Activated CD8-positive, alpha-beta memory T cell treated with anti-CD3 and anti-CD28 coated beads for 24 hours (primary cell): ENCODE results near the gene SYCP1.
"Not testable (repeated sequence)": the region's sequence is repeated elsewhere in the genome, so short reads cannot be mapped to it uniquely, and the experiment has no call there.

Source experiments
- DNase-seq: peaks from one replicate; pipeline ENCODE4 v3.0.0-alpha.2; 2020

The SYCP1 gene

GRCh38 chr1:114982251-114982650, 127.6 kb downstream of the SYCP1 start:
- DNase-seq: no peak

GRCh38 chr1:114986286-114986685, 131.6 kb downstream of the SYCP1 start:
- DNase-seq: no peak

GRCh38 chr1:114988095-114988494, 133.4 kb downstream of the SYCP1 start:
- DNase-seq: no peak

- no peak for DNase-seq
Measured at GRCh38 chr1:114997510-114998289, 143.0 kb downstream of the SYCP1 start.

- no peak for DNase-seq
Measured at GRCh38 chr1:115006191-115006590, 151.5 kb downstream of the SYCP1 start.

- no peak for DNase-seq
Measured at GRCh38 chr1:115012006-115012405, 157.3 kb downstream of the SYCP1 start.

- DNase-seq: no peak
Measured at GRCh38 chr1:115012434-115012833, 157.8 kb downstream of the SYCP1 start.

GRCh38 chr1:115013792-115014191, 159.1 kb downstream of the SYCP1 start:
- no peak for DNase-seq

GRCh38 chr1:115019549-115019948, 164.9 kb downstream of the SYCP1 start:
- not testable (repeated sequence) for DNase-seq

- DNase-seq: no peak
Measured at GRCh38 chr1:115021145-115021544, 166.5 kb downstream of the SYCP1 start.

GRCh38 chr1:115023593-115023992, 168.9 kb downstream of the SYCP1 start:
- no peak for DNase-seq

GRCh38 chr1:115029526-115029925, 174.9 kb downstream of the SYCP1 start, which contains the start of gene TSHB:
Gene TSHB, plus strand, starts transcription at chr1:115029826. Its CDS starts 3,537 bp downstream, at chr1:115033363.
- DNase-seq: no peak

- DNase-seq: no peak
Measured at GRCh38 chr1:115031595-115031994, 176.9 kb downstream of the SYCP1 start.

GRCh38 chr1:115035652-115036051, 181.0 kb downstream of the SYCP1 start:
- no peak for DNase-seq

GRCh38 chr1:115036814-115037507, 182.3 kb downstream of the SYCP1 start:
- no peak for DNase-seq

GRCh38 chr1:115040501-115040900, 185.8 kb downstream of the SYCP1 start:
- no peak for DNase-seq

- DNase-seq: no peak
Measured at GRCh38 chr1:115041654-115042053, 187.0 kb downstream of the SYCP1 start.
